Activated CD8-positive, alpha-beta T cell treated with anti-CD3 and anti-CD28 coated beads for 36 hours (primary cell): ENCODE data around the gene SLX9. TPM values are rescaled to one million over a fixed set of nuclear protein-coding genes. Genes with fewer than 3 reads are reported as not detected.

Source experiments
- ATAC-seq: fragments of 200-7000 bp; cut with Tn5 transposase; one replicate; pipeline ENCODE4 v1.10.0; 2021; ENCODE audit warnings: mild to moderate bottlenecking, moderate library complexity
- CTCF ChIA-PET: fragments of 350-600 bp; sonication (Branson Sonifier 250); formaldehyde crosslinking; loops from one replicate; lab custom pipeline; 2021; ENCODE audit warnings: antibody characterized with exemption; lab: Charles Lee
- POLR2A ChIA-PET: fragments of 350-600 bp; sonication (Branson Sonifier 250); formaldehyde crosslinking; loops from one replicate; lab custom pipeline; 2021; ENCODE audit warnings: antibody characterized with exemption; lab: Charles Lee
- DNase-seq: peaks from one replicate; pipeline ENCODE4 v3.0.0-alpha.2; 2020
- H3K27ac Mint-ChIP-seq: one replicate; pipeline ENCODE4 v1.8.0; 2021; ENCODE audit warnings: mild to moderate bottlenecking, mixed read lengths
- H3K27me3 Mint-ChIP-seq: one replicate; pipeline ENCODE4 v1.8.0; 2021; ENCODE audit warnings: mixed read lengths
- H3K36me3 Mint-ChIP-seq: one replicate; pipeline ENCODE4 v1.8.0; 2021; ENCODE audit warnings: low read depth, mixed read lengths
- H3K4me1 Mint-ChIP-seq: one replicate; pipeline ENCODE4 v1.8.0; 2021; ENCODE audit warnings: low read depth, mixed read lengths
- H3K4me3 Mint-ChIP-seq: one replicate; pipeline ENCODE4 v1.8.0; 2021; ENCODE audit warnings: mild to moderate bottlenecking, moderate library complexity, mixed read lengths
- H3K9me3 Mint-ChIP-seq: one replicate; pipeline ENCODE4 v1.8.0; 2021; ENCODE audit warnings: mixed read lengths
- CTCF ChIP-seq: fragments of 200-600 bp; IDR thresholded peaks from one replicate; pipeline ENCODE4 v1.8.0; 2022; ENCODE audit warnings: antibody characterized with exemption, mild to moderate bottlenecking
- intact Hi-C: fragments of 100-400 bp; cut with micrococcal nuclease; formaldehyde crosslinking; loops from one replicate; pipeline ENCODE4 v1.10.0; 2022
- total RNA-seq, 2 experiments: library from RNA; stranded (reverse); gene quantifications; one replicate each; pipeline ENCODE4 v1.2.3, GENCODE V29; 2021

The SLX9 gene
- total RNA-seq, 2 experiments from 2014 or later, result 76.0 to 76.5 TPM

- ATAC-seq, result no peak
- peak overlapping the region; percentile 78 for H3K4me3 Mint-ChIP-seq
- DNase-seq, result no peak
- peak overlapping the region; percentile 84 for H3K27ac Mint-ChIP-seq
- intact Hi-C loops, result loop anchor here (5.0 to 10.0 kb wide), 2 partner anchors 37 to 55 kb away; partner anchors contain the start of gene PTTG1IP
- ChIA-PET POLR2A (interaction anchor here (1.1 to 6.1 kb wide), 5 partner anchors 9 to 114 kb away, joined by 3 to 55 read pairs (median 9); partner anchors contain the start of genes ITGB2, PTTG1IP and SLX9), CTCF (interaction anchor here (1.2 to 8.1 kb wide), 5 partner anchors 13 to 128 kb away, joined by 3 to 83 read pairs (median 14); no protein-coding TSS in a partner anchor)
- H3K4me1 Mint-ChIP-seq, result peaks cover 63% of the 10 kb centered on the region
- TF ChIP-seq CTCF, result no peak
- H3K9me3 Mint-ChIP-seq, result no peaks in the 10 kb centered on the region
- no peaks in the 10 kb centered on the region for H3K27me3 Mint-ChIP-seq
- peaks cover 12% of the 10 kb centered on the region for H3K36me3 Mint-ChIP-seq
These were observed 10.5 kb upstream of the SLX9 start for GRCh38 chr21:44929242-44929798.

DNA sequence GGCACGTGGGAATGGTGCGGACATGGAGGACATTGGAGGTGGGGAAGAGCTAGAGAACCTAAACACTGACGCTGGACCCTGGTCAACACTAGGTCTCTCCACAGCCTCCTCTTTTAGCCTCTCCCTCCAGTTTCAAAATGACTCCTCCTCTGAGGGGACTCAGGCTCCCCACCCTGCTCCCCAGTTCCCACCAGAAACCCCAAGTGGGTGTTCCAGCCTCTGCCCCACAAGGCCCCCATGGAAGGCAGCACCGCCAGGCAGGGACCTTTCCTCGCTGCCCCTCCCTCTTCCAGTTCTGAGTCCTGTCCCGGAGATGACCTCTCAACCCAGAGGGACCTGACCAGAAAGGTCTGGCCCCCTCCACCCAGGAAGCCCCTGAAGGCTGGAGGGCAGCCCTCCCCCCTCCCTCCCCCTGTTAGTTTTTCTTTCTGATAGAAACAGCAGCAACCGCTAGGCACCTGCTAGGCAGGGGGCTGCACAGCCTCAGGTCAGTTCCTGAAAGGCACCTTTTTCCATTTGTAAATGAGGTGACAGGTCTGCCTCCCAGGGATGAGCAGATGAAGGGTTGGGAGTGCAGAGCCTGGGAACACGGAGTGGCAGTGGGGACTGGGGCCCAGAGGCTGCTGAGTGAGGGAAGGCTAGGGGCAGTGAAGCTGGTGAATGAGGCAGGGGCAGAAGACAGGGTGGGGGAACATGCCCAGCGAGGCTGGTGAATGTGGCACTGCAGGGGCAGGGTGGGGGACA is 9.9 kb upstream of the SLX9 start:
- ATAC-seq, result peak; percentile 1
- no peak for TF ChIP-seq CTCF

DNA sequence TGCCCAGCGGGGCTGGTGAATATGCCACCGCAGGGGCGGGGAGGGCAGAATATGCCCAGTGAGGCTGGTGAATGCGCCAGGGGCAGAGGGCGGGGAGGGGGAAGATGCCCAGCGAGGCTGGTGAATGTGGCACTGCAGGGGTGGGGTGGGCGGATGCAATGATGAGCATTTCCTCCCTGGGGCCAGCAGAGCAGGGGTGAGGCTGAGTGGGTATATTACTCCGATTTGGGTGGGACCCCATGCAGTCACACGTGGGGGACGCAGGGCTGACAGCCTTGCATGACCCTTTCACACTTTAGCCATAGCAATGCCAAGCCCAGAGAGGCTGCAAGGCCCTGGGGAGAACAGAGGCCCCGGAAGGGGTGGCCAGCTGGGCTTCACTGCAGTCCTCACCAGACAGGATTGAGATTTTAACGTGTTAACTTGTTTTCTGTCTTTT is 9.3 kb upstream of the SLX9 start:
- H3K4me3 Mint-ChIP-seq, result peak overlapping the region; percentile 78
- peak overlapping the region; percentile 84 for H3K27ac Mint-ChIP-seq
- intact Hi-C loops, result no loop called here
- no peaks in the 10 kb centered on the region for H3K9me3 Mint-ChIP-seq
- TF ChIP-seq CTCF, result no peak
- peaks cover 3% of the 10 kb centered on the region for H3K36me3 Mint-ChIP-seq
- ChIA-PET CTCF (interaction anchor here (1.0 to 8.1 kb wide), 3 partner anchors 10 to 35 kb away, joined by 4 to 83 read pairs (median 63); partner anchors contain the start of gene ITGB2), POLR2A (interaction anchor here (0.8 to 6.1 kb wide), 5 partner anchors 10 to 55 kb away, joined by 3 to 55 read pairs (median 4); partner anchors contain the start of gene ITGB2)
- peaks cover 50% of the 10 kb centered on the region for H3K4me1 Mint-ChIP-seq
- H3K27me3 Mint-ChIP-seq, result no peaks in the 10 kb centered on the region
- ATAC-seq, result peak; percentile 19
- peak; percentile 89 for DNase-seq

More for the DNA sequence above, 9.9 kb upstream of the SLX9 start:
- Mint-ChIP-seq H3K4me3 (peak overlapping the region; percentile 78), H3K27ac (peak overlapping the region; percentile 84), H3K36me3 (peaks cover 8% of the 10 kb centered on the region), H3K9me3 (no peaks in the 10 kb centered on the region), H3K27me3 (no peaks in the 10 kb centered on the region), H3K4me1 (peaks cover 56% of the 10 kb centered on the region)
- no peak for DNase-seq
- intact Hi-C loops, result loop anchor here (5.0 to 10.0 kb wide), 2 partner anchors 38 to 55 kb away; partner anchors contain the start of gene PTTG1IP
- ChIA-PET POLR2A (interaction anchor here (0.8 to 6.1 kb wide), 8 partner anchors 10 to 57 kb away, joined by 3 to 55 read pairs (median 7); partner anchors contain the start of genes ITGB2, PTTG1IP and SLX9), CTCF (interaction anchor here (1.5 to 8.1 kb wide), 3 partner anchors 13 to 35 kb away, joined by 3 to 83 read pairs (median 63); no protein-coding TSS in a partner anchor)

GRCh38 chr21:44931137-44931500 is 8.7 kb upstream of the SLX9 start:
- Mint-ChIP-seq H3K27me3 (no peaks in the 10 kb centered on the region), H3K4me1 (peaks cover 48% of the 10 kb centered on the region), H3K9me3 (no peaks in the 10 kb centered on the region), H3K36me3 (peaks cover 2% of the 10 kb centered on the region), H3K27ac (peak overlapping the region; percentile 84), H3K4me3 (peak overlapping the region; percentile 78)
- intact Hi-C loops, result no loop called here
- POLR2A ChIA-PET, result interaction anchor here (0.9 to 6.1 kb wide), 5 partner anchors 11 to 56 kb away, joined by 3 to 55 read pairs (median 4); partner anchors contain the start of gene ITGB2
- DNase-seq (peak; percentile 45), ATAC-seq (no peak)
- CTCF ChIA-PET, result interaction anchor here (1.0 to 8.1 kb wide), 5 partner anchors 11 to 205 kb away, joined by 3 to 83 read pairs (median 7); partner anchors contain the start of gene ITGB2
- no peak for TF ChIP-seq CTCF
